PFSK-1 (cell line): ENCODE results near the gene LIMA1.

Experiments
- FOXP2 ChIP-seq: optimal IDR thresholded peaks from 2 replicates; pipeline ENCODE3; 2011; ENCODE audit warnings: borderline replicate concordance, control low read depth, inconsistent platforms; ENCODE audit not compliant: insufficient read depth; ENCODE audit errors: extremely low read length, extremely low read depth
- POLR2AphosphoS5 ChIP-seq: IDR thresholded peaks from 2 replicates; pipeline ENCODE4 v1.6.1; 2012; ENCODE audit warnings: low read depth, mild to moderate bottlenecking, control low read depth, low read length, moderate library complexity
- REST ChIP-seq, 2 experiments: IDR thresholded peaks; 2 replicates each; pipeline versions ENCODE4 v1.6.1 to v1.8.0; 2011 to 2012; ENCODE audit warnings: low read depth in 2 of 2, low read length in 2 of 2, control low read depth in 1 of 2, inconsistent platforms in 1 of 2, mild to moderate bottlenecking in 1 of 2, moderate library complexity in 1 of 2; ENCODE audit not compliant: insufficient read depth in 1 of 2
- TAF1 ChIP-seq: IDR thresholded peaks from 2 replicates; pipeline ENCODE4 v1.6.1; 2012; ENCODE audit warnings: low read length, control low read depth, borderline replicate concordance; ENCODE audit not compliant: insufficient read depth

- peak; percentile 27 for TF ChIP-seq FOXP2
- peak; percentile 81; the same call in 1 of the 2 replicates for TF ChIP-seq TAF1
- peak; percentile 58; the same call in 1 of the 2 replicates for TF ChIP-seq POLR2AphosphoS5
- TF ChIP-seq REST (IDR thresholded peaks at IDR 0.05; ENCODE audit: insufficient read depth in 1 of 2, low read depth in 2 of 2, low read length in 2 of 2) = no peak; a peak in 1 of 4 replicates
These were observed 116.1 kb downstream of the LIMA1 start, which contains the start of gene CERS5 for GRCh38 chr12:50167049-50167828.
